ENCODE results near the gene WNT5B.
"Not testable (repeated sequence)": the region's sequence is repeated elsewhere in the genome, so short reads cannot be mapped to it uniquely, and the experiment has no call there.

Gene WNT5B

GRCh38 chr12:1595690-1596347, 33.2 kb upstream of the WNT5B start:
- in situ Hi-C loops (cut with MboI; ENCODE audit: low sequenced_read_pairs), result no loop called here

GRCh38 chr12:1598757-1599156, 30.3 kb upstream of the WNT5B start:
- in situ Hi-C loops (cut with MboI; ENCODE audit: low sequenced_read_pairs), result no loop called here

GRCh38 chr12:1602706-1603105, 26.3 kb upstream of the WNT5B start:
- in situ Hi-C loops (cut with MboI; ENCODE audit: low sequenced_read_pairs), result not testable (repeated sequence)

DNA sequence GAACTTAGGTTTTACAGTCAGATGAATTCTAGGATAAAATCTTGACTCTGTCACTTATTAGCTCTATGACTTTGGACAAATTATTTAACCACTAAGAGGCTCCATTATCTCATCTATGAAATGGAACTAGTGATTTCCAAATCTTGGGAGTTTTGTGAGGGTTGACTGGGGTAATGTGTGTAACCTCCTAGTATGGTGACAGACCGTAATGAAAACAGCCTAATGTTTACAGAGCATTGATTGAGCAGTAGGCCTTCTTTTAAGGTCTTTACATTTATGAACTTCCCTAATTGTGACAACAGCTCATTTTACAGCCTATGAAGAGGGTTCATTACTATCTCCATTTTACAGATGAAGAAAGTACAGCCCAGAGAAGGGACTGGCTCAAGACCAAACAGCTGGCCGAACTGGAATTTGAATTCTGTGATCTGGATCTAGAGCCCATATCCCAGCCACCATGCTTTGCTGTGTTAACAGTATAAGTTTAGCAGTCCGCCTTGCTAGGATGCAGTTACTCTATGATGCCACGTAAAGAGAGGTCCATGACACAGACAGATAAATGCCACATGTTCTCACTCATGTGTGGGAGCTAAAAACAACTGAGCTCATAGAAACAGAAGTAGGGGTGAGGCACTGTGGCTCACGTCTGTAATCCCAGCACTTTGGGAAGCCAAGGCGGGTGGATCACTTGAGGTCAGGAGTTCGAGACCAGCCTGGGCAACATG, 25.6 kb upstream of the WNT5B start:
- in situ Hi-C loops (cut with MboI; ENCODE audit: low sequenced_read_pairs), result no loop called here

DNA sequence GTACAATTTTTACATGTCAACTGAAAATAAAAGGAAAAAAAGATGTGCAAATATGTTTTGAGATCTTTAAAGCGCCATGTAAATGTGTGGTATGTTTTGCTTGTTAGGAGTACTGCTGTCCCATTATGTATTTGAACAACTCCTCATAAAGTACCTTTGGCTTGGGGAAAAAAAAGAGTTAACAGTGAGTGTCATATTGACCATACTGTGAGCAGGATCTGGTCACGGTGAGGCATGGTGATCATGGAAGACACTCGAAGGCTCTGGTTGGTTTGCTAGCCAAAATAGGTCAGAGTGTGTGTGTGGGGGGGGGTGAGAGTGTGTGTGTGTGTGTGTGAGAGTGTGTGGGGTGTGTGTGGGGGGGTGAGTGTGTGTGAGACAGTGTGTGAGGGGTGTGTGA, 24.6 kb upstream of the WNT5B start:
- in situ Hi-C loops (cut with MboI; ENCODE audit: low sequenced_read_pairs), result no loop called here

GRCh38 chr12:1605129-1606020, 23.7 kb upstream of the WNT5B start:
- in situ Hi-C loops (cut with MboI; ENCODE audit: low sequenced_read_pairs), result no loop called here

- in situ Hi-C loops (cut with MboI; ENCODE audit: low sequenced_read_pairs), result no loop called here
These were observed 22.9 kb upstream of the WNT5B start for GRCh38 chr12:1606021-1606622.

- in situ Hi-C loops (cut with MboI; ENCODE audit: low sequenced_read_pairs), result no loop called here
These were observed 20.9 kb upstream of the WNT5B start for GRCh38 chr12:1607940-1608712.

DNA sequence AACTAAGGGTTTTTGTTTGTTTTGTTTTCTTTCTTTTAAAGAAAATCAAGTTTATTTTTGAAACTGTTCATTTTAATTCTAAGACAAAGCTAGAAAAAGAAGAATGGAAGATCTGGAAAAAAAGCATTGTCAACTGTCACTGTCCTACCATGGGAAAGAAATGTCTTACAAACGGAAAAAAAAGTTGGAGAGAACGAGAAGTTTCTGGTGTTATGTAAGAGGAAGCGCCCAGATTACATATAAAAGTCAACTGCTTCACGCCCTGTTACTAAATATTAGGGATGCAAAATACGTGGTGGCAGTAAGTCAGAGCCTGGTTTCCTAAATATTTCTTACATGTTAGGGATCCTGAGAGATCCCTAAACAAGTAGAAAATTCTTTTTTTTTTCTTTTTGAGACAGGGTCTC, 20.3 kb upstream of the WNT5B start:
- in situ Hi-C loops (cut with MboI; ENCODE audit: low sequenced_read_pairs), result no loop called here

GRCh38 chr12:1610072-1610643, 18.9 kb upstream of the WNT5B start:
- in situ Hi-C loops (cut with MboI; ENCODE audit: low sequenced_read_pairs), result no loop called here

GRCh38 chr12:1611803-1612572, 17.0 kb upstream of the WNT5B start:
- in situ Hi-C loops (cut with MboI; ENCODE audit: low sequenced_read_pairs), result no loop called here

- in situ Hi-C loops (cut with MboI; ENCODE audit: low sequenced_read_pairs), result no loop called here
These were observed 15.2 kb upstream of the WNT5B start for GRCh38 chr12:1613860-1614259.

DNA sequence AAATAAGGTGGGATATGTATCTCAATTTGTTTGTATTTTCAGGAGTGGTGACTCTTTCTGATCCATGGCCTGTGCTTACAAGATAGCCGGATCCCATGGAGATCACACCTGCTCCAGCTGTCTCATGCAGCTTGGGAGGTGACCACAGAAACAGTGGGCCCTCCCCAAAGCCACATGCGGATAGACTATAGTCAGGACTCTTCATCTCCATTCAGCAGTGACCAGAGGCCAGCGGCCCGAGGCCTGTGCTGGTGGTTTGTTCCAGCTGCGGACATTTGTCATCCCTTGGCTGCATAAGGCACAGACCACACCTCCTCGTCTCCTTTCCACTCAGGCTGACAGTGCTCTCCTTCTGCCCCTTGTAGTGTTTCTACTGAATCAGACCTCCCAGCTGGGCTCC, 14.7 kb upstream of the WNT5B start:
- in situ Hi-C loops (cut with MboI; ENCODE audit: low sequenced_read_pairs), result no loop called here

DNA sequence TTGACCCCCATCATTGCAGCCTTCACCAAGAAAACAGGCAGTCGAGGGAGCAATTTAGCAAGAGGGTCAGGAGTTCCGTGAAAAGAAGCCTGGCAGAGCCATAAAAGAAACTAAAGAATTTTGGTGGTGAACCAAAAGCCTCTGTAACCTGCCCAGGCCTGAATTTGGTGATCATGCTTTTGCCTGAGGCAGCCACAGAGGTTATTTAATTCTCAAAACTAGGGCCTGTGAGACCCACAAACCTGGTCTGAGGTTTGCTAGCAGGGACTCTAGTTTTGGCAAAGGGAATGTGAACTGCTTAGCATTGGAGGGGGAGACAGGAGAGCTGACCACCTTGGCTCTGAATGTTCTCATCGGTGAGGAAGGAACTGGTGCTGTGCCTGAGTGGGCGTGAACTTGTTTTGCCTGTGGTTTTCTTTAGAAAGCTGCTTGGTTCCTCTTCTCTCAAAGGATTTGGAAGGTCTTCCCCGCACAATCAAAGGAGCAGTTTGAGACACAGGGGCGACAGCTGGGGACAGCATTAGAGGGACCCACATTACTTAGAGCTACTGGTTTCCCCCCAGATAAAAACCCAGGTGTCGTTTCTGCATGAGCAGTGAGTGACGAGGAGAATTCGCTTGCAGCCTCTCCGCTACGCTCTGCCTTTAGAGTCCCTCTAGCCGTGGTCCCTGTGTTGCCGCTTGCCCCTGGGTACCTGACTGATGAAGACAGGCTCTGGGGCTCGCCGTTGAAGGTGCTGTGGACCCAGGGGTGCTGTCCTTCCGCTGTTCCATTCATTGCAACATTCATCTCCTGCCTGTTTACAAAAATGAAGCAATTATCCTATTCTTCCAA, 12.6 kb upstream of the WNT5B start:
- in situ Hi-C loops (cut with MboI; ENCODE audit: low sequenced_read_pairs), result no loop called here

- in situ Hi-C loops (cut with MboI; ENCODE audit: low sequenced_read_pairs), result no loop called here
These were observed 10.5 kb upstream of the WNT5B start for GRCh38 chr12:1618489-1618888.

DNA sequence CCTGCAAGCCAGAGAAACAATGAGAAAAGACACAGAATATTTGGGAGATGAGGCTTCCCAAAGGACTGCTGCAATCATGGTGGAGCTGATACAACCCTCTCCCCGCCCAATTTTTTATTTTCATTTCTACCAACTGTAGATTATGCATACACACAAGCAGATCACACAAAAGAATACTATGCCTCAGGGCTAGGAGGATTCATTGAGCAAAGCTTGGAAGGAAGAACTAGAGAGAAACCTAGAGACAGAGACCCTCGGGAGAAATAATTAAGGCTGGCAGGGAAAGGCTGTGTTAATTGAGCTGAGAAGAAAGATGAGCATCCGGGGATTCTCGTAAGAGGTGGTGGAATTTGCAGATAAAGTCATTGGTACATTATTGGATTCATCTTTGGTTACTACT, 9.9 kb upstream of the WNT5B start:
- in situ Hi-C loops (cut with MboI; ENCODE audit: low sequenced_read_pairs), result no loop called here

GRCh38 chr12:1619587-1619986, 9.4 kb upstream of the WNT5B start:
- in situ Hi-C loops (cut with MboI; ENCODE audit: low sequenced_read_pairs), result no loop called here

- in situ Hi-C loops (cut with MboI; ENCODE audit: low sequenced_read_pairs), result no loop called here
These were observed 8.9 kb upstream of the WNT5B start for GRCh38 chr12:1620092-1620491.

- in situ Hi-C loops (cut with MboI; ENCODE audit: low sequenced_read_pairs), result no loop called here
These were observed 6.6 kb upstream of the WNT5B start for GRCh38 chr12:1622406-1622805.
